ENCODE measurements around the gene MAP2K7.

GRCh38 chr19:7924651-7925170, 21.0 kb downstream of the MAP2K7 start:
- TF ChIP-seq CTCF (IDR thresholded peaks at IDR 0.05) = no peak
- TF ChIP-seq POLR2A (IDR thresholded peaks at IDR 0.05) = no peak
